ENCODE data around the gene CIRBP. TPM values are rescaled to one million over a fixed set of nuclear protein-coding genes. Genes with fewer than 3 reads are reported as not detected.

CIRBP gene
- total RNA-seq, 4 donors from 2014 or later = 258 to 623 (median 458) TPM

DNA sequence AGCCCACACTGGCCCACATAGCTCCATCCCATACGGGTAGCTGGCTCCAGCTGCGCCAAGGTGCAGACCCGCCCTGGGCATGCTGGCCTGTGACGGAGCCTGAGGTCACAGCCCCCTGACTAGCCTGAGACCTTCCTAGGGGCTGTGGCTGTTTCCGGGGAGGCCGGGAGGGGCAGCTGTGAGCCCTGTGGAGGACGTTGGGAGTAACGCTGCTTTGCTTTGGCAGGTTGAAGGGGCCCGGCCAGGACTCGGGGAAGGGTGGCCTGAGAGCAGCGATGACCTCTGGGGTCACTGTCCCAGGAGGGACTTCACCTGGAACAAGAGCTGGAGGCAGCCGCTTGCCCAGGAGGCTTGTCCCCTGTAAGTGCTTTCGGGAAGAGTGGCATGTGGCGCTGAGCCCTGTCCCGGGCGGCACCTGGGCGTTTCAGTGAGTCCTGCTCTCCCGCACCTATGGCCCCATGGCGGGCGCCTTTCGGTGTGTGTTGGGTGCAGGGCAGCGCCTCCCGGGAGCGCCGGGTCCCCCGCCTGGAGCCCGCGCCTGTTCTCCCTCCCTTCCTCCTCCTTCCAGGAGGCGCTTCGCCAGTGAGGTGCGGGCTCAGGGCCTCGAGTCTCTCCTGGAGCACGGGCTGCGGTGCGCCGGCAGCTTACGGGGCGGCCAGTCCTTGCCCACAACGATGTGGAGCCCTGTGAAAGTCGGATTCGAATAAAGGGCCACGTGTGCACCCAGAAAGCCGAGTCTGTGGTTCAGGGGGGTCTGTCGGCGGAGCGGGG is 5.1 kb downstream of the CIRBP start:
- peak overlapping the region in 3 of 4 donors; percentile 85 to 90 (median 89) for H3K4me3 ChIP-seq
- peak overlapping the region; percentile 95 to 100 (median 98) for H3K27ac ChIP-seq
- H3K36me3 ChIP-seq = peaks cover 0 to 50% (median 0%) of the 10 kb centered on the region in 3 donors
- no peaks in the 10 kb centered on the region for H3K27me3 ChIP-seq
- no peak for DNase-seq
- TF ChIP-seq POLR2A (IDR thresholded peaks at IDR 0.05) = no peak
- TF ChIP-seq, protein P1, sequence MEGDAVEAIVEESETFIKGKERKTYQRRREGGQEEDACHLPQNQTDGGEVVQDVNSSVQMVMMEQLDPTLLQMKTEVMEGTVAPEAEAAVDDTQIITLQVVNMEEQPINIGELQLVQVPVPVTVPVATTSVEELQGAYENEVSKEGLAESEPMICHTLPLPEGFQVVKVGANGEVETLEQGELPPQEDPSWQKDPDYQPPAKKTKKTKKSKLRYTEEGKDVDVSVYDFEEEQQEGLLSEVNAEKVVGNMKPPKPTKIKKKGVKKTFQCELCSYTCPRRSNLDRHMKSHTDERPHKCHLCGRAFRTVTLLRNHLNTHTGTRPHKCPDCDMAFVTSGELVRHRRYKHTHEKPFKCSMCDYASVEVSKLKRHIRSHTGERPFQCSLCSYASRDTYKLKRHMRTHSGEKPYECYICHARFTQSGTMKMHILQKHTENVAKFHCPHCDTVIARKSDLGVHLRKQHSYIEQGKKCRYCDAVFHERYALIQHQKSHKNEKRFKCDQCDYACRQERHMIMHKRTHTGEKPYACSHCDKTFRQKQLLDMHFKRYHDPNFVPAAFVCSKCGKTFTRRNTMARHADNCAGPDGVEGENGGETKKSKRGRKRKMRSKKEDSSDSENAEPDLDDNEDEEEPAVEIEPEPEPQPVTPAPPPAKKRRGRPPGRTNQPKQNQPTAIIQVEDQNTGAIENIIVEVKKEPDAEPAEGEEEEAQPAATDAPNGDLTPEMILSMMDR (IDR thresholded peaks at IDR 0.05) = no peak
- H3K4me1 ChIP-seq = peaks cover 0 to 67% (median 48%) of the 10 kb centered on the region in 4 donors
- H3K9me3 ChIP-seq = no peaks in the 10 kb centered on the region

DNA sequence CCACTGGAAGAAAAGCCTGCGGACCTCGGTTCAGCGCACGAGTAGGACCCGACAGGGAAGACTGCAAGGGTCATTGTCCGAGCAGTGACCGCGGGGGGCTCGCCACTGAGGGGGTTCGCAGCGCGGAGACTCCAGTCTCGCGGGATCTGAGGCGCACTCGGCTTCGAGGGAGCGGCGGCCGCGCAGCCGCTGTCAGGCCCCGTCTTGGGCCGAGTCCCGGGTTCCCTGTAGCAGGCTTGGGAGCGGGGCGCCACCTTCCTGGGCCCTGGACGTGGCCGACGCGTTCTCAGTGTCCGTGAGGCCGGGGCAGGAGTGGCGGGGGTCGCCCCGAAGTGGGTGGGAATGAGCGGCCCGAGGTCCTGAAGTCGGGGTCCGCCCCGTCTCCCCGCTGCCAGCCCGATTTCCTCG is 5.7 kb downstream of the CIRBP start:
- H3K27ac ChIP-seq = peak overlapping the region; percentile 95 to 100 (median 98)
- no peak for TF ChIP-seq POLR2A (IDR thresholded peaks at IDR 0.05)
- TF ChIP-seq, protein P1 (IDR thresholded peaks at IDR 0.05) = no peak
- H3K4me1 ChIP-seq = peaks cover 0 to 68% (median 47%) of the 10 kb centered on the region in 4 donors
- peak overlapping the region; percentile 64 to 90 (median 87) for H3K4me3 ChIP-seq
- H3K36me3 ChIP-seq = peaks cover 0 to 54% (median 0%) of the 10 kb centered on the region in 3 donors
- H3K9me3 ChIP-seq = no peaks in the 10 kb centered on the region
- DNase-seq = no peak
- H3K27me3 ChIP-seq = no peaks in the 10 kb centered on the region

DNA sequence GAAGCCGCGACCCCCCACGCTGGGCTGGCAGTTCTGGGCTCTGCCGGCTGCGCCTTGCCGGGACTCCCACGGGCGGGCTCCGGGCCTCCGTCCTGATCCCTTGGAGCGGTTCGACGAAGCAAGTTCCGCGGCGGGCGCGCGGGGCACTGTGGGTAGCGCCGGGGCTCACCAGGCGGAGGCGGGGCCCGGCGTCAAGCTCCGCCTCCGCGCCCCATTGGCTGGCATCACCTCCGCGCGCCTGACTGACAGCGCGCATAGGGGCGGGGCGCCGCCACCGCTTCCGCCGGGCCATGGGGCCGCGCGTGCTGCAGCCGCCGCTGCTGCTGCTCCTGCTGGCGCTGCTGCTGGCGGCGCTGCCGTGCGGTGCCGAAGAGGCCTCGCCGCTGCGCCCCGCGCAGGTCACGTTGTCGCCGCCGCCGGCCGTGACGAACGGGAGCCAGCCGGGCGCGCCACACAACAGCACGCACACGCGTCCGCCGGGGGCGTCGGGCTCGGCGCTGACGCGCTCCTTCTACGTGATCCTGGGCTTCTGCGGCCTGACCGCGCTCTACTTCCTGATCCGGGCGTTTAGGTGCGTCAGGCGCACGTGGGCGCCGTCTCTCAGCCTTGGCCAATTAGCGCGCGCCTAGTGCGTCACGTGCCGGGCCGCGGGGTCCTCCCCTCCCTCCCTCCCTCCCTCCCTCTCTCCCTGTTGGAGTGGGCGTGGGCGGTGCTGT is 6.3 kb downstream of the CIRBP start, which contains the start of gene FAM174C:
TSS of gene FAM174C (plus strand) at position 271 of the 716 bp plus-strand sequence. CDS start at position 291, 20 bp downstream.
- H3K36me3 ChIP-seq = peaks cover 0 to 54% (median 0%) of the 10 kb centered on the region in 3 donors
- H3K4me1 ChIP-seq = peaks cover 0 to 66% (median 42%) of the 10 kb centered on the region in 4 donors

DNA sequence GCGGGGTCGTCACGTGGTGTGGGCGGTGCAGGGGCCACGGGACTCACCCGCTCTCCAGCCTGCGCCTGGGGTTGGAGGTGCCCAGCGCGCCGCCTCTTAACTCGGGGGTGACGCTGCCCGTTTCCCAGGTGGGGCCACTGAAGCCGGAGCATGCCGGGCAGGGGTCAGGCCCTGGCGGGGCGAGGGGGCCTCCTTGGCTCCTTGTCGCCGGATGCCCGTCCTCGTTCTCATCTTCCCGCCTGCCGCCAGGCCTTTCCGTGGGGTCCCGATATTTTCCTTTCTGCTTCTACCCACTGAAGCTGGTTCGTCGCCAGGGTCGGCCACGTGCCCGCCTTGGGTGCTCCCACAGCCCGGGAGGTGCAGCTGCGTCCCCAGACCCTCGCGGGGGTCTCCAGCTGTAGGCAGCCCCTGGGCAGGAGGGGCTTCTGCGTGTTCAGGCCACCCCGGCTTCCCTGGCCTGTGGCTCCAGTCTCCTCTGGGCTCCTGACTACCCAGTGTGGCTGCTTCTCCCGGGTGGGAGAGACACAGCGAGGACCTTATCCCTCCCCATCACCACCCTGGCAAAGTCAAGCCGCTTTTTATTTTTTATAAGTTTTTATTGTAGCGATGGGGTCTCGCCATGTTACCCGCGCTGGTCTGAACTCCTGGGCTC is 7.0 kb downstream of the CIRBP start:
- DNase-seq = no peak
- Histone ChIP-seq H3K9me3 (no peaks in the 10 kb centered on the region), H3K27ac (peak overlapping the region; percentile 95 to 100 (median 98)), H3K4me1 (peaks cover 0 to 59% (median 35%) of the 10 kb centered on the region in 4 donors), H3K36me3 (peaks cover 0 to 50% (median 0%) of the 10 kb centered on the region in 3 donors), H3K27me3 (no peaks in the 10 kb centered on the region), H3K4me3 (peak overlapping the region; percentile 64 to 90 (median 87))
- TF ChIP-seq, protein P1 (IDR thresholded peaks at IDR 0.05) = no peak
- peak in 1 of 2 donors; percentile 40 for TF ChIP-seq POLR2A (IDR thresholded peaks at IDR 0.05)

More for the DNA sequence above, 6.3 kb downstream of the CIRBP start, which contains the start of gene FAM174C:
- Histone ChIP-seq H3K9me3 (no peaks in the 10 kb centered on the region), H3K27ac (peak within 1 kb of the TSS; percentile 95 to 100 (median 98)), H3K4me3 (peak within 1 kb of the TSS; percentile 64 to 90 (median 87)), H3K27me3 (no peaks in the 10 kb centered on the region)
- TF ChIP-seq POLR2A (IDR thresholded peaks at IDR 0.05) = peak in 1 of 2 donors; percentile 93
- TF ChIP-seq, protein P1 (IDR thresholded peaks at IDR 0.05) = peak in 1 of 6 experiments; percentile 28
- DNase-seq = peak; percentile 97 to 98 (median 98)

DNA sequence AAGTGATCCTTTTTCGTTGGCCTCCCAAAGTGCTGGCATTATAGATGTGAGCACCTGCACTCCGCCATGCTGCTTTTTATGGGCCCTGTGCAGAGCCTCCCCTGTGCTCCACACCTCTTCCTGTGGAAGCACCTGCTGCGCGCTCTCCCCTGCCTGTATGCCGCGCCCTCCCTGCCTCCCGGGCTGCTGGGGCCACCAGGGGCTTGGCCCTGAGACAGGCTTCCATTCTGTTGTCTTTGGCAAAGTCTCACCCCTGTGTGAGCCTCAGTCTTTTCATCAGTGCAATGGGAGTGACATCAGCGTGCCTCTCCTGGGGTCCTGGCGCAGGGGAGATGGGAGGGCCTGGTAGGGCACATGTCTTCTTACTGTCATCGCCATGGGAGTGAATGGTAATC is 7.5 kb downstream of the CIRBP start:
- Histone ChIP-seq H3K4me1 (peaks cover 0 to 54% (median 30%) of the 10 kb centered on the region in 4 donors), H3K27ac (peak overlapping the region; percentile 95 to 100 (median 98)), H3K4me3 (peak overlapping the region in 3 of 4 donors; percentile 85 to 90 (median 89)), H3K27me3 (no peaks in the 10 kb centered on the region), H3K9me3 (no peaks in the 10 kb centered on the region), H3K36me3 (peaks cover 0 to 45% (median 0%) of the 10 kb centered on the region in 3 donors)
- peak in 1 of 3 donors; percentile 42 for DNase-seq
- TF ChIP-seq, protein P1 (IDR thresholded peaks at IDR 0.05) = no peak
- no peak for TF ChIP-seq POLR2A (IDR thresholded peaks at IDR 0.05)

All from Peyer's patch (tissue), 4 donors.